LNCAP (cell line): ENCODE data around the gene MMP24.

Source experiments
- CTCF ChIP-seq: fragments of 450-650 bp; IDR thresholded peaks from 2 replicates; pipeline ENCODE4 v1.5.1; 2017; ENCODE audit warnings: mild to moderate bottlenecking

Gene MMP24

GRCh38 chr20:35248641-35249475 is 22.4 kb downstream of the MMP24 start:
- no peak for TF ChIP-seq CTCF

- no peak for TF ChIP-seq CTCF
Observed at GRCh38 chr20:35251613-35251940, 25.1 kb downstream of the MMP24 start.

GRCh38 chr20:35252037-35252461 is 25.6 kb downstream of the MMP24 start:
- no peak for TF ChIP-seq CTCF

GRCh38 chr20:35253010-35253409 is 26.5 kb downstream of the MMP24 start:
- no peak for TF ChIP-seq CTCF

- no peak for TF ChIP-seq CTCF
Observed at GRCh38 chr20:35254448-35254999, 28.0 kb downstream of the MMP24 start.

GRCh38 chr20:35257175-35257909 is 30.9 kb downstream of the MMP24 start:
- no peak for TF ChIP-seq CTCF

- no peak for TF ChIP-seq CTCF
Observed at GRCh38 chr20:35260426-35260825, 33.9 kb downstream of the MMP24 start.
